Chondrocyte (in vitro differentiated cells): ENCODE measurements around the gene GAS7. TPM values are rescaled to one million over a fixed set of nuclear protein-coding genes. Genes with fewer than 3 reads are reported as not detected.

Experiments
- DNase-seq: peaks from one replicate; pipeline ENCODE4 v3.0.0; 2021; ENCODE audit warnings: mixed read lengths, low spot score
- H3K27ac Mint-ChIP-seq: one replicate; pipeline ENCODE4 v1.8.0; 2021; ENCODE audit warnings: mild to moderate bottlenecking, moderate library complexity, mixed read lengths; ENCODE audit not compliant: unreplicated experiment
- H3K27me3 Mint-ChIP-seq: 2 replicates; pipeline ENCODE4 v1.8.0; 2021; ENCODE audit warnings: low read depth, mixed read lengths
- H3K36me3 Mint-ChIP-seq: 2 replicates; pipeline ENCODE4 v1.8.0; 2021; ENCODE audit warnings: low read depth, mixed read lengths
- H3K4me1 Mint-ChIP-seq: 2 replicates; pipeline ENCODE4 v1.8.0; 2021; ENCODE audit warnings: low read depth, mild to moderate bottlenecking, mixed read lengths
- H3K4me3 Mint-ChIP-seq: one replicate; pipeline ENCODE4 v1.8.0; 2021; ENCODE audit warnings: mild to moderate bottlenecking, moderate library complexity, mixed read lengths; ENCODE audit not compliant: unreplicated experiment
- H3K9me3 Mint-ChIP-seq: 2 replicates; pipeline ENCODE4 v1.8.0; 2021; ENCODE audit warnings: low read depth, mixed read lengths
- total RNA-seq: library from RNA; stranded (reverse); gene quantifications from 3 replicates; pipeline ENCODE4 v1.2.1, GENCODE V29; 2021
- TF ChIP-seq, protein P1 (sequence below): fragments of 200-600 bp; sonication (generic); IDR thresholded peaks from 2 replicates; pipeline ENCODE4 v1.5.0; 2021; ENCODE audit warnings: antibody characterized with exemption, mild to moderate bottlenecking, moderate library complexity

GAS7 gene
- total RNA-seq, 1 donor from 2014 or later, result 6.9 TPM

DNA sequence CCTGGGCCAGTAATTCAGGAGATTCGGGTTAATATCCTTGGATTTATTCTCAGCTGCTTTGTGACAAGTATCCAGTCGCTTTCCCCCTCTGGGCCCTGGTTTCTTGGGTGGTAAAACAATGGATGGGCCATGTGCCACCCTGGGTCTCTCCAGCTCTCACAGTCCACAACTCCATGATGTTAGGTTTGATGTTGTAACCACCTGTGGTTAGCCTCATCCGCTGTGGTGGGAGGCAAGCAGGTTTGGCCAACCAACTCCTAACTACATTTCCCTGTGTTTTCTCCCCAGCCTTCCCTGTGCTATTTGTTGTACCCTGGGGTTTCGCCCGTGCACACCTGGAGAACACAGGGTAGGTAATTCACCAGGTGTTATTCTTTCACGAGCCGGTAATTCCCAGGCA is 337.6 kb downstream of the GAS7 start:
- H3K4me3 Mint-ChIP-seq, result no peak overlapping the region
- no peak for DNase-seq

More for the DNA sequence above, 337.6 kb downstream of the GAS7 start:
- H3K9me3 Mint-ChIP-seq, result peaks cover 37% of the 10 kb centered on the region
- no peak overlapping the region for H3K27ac Mint-ChIP-seq
- peaks cover 27% of the 10 kb centered on the region for H3K36me3 Mint-ChIP-seq
- H3K4me1 Mint-ChIP-seq, result no peaks in the 10 kb centered on the region
- TF ChIP-seq, protein P1, sequence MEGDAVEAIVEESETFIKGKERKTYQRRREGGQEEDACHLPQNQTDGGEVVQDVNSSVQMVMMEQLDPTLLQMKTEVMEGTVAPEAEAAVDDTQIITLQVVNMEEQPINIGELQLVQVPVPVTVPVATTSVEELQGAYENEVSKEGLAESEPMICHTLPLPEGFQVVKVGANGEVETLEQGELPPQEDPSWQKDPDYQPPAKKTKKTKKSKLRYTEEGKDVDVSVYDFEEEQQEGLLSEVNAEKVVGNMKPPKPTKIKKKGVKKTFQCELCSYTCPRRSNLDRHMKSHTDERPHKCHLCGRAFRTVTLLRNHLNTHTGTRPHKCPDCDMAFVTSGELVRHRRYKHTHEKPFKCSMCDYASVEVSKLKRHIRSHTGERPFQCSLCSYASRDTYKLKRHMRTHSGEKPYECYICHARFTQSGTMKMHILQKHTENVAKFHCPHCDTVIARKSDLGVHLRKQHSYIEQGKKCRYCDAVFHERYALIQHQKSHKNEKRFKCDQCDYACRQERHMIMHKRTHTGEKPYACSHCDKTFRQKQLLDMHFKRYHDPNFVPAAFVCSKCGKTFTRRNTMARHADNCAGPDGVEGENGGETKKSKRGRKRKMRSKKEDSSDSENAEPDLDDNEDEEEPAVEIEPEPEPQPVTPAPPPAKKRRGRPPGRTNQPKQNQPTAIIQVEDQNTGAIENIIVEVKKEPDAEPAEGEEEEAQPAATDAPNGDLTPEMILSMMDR, result no peak
- no peaks in the 10 kb centered on the region for H3K27me3 Mint-ChIP-seq

Other genes with a start within 250 kb of the GAS7 start
- gene MYH13, start 174.4 kb upstream of the GAS7 start, total RNA-seq, result not detected in 3 replicates
- gene MYH8, start 223.3 kb upstream of the GAS7 start, total RNA-seq, result not detected in 3 replicates